HL-60 (cell line): Measurements from ENCODE around the gene GFPT1.
A peak's percentile ranks its signal among the peaks of the same experiment; 100 is the strongest.

Experiments used
- DNase-seq, 2 experiments: peaks; one replicate each; pipeline ENCODE4 v3.0.0-alpha.2; 2010 to 2020; ENCODE audit warnings: low read depth in 1 of 2, low spot score in 1 of 2
- H3K27ac ChIP-seq: fragments of 250-450 bp; sonication (Bioruptor Pico); replicated peaks from 2 replicates; pipeline ENCODE4 v1.5.1; 2020; ENCODE audit warnings: mild to moderate bottlenecking, moderate library complexity
- H3K27me3 ChIP-seq: fragments of 250-450 bp; sonication (Bioruptor Pico); 2 replicates; pipeline ENCODE4 v1.5.1; 2021; ENCODE audit warnings: mild to moderate bottlenecking, moderate library complexity; ENCODE audit not compliant: insufficient read depth, poor library complexity, severe bottlenecking
- H3K4me3 ChIP-seq: replicated peaks from 2 replicates; pipeline ENCODE4 v1.5.1; 2011; ENCODE audit warnings: mild to moderate bottlenecking, control low read depth, low read length; ENCODE audit not compliant: insufficient read depth
- CTCF ChIP-seq: IDR thresholded peaks from one replicate; pipeline ENCODE4 v1.5.1; 2011; ENCODE audit warnings: low read length, control low read depth, inconsistent platforms; ENCODE audit not compliant: insufficient read depth
- GABPA ChIP-seq: IDR thresholded peaks from 2 replicates; pipeline ENCODE4 v1.6.1; 2012; ENCODE audit warnings: low read depth
- POLR2AphosphoS5 ChIP-seq: IDR thresholded peaks from 2 replicates; pipeline ENCODE4 v1.6.1; 2012; ENCODE audit warnings: low read depth
- REST ChIP-seq: IDR thresholded peaks from 2 replicates; pipeline ENCODE4 v1.6.1; 2012; ENCODE audit warnings: low read depth; ENCODE audit not compliant: insufficient replicate concordance
- SPI1 ChIP-seq: IDR thresholded peaks from 2 replicates; pipeline ENCODE4 v1.6.1; 2012; ENCODE audit warnings: low read depth, mild to moderate bottlenecking, borderline replicate concordance

The GFPT1 gene

GRCh38 chr2:69380072-69380917 lies 6.7 kb downstream of the GFPT1 start:
- TF ChIP-seq REST, result no peak
- no peak for TF ChIP-seq SPI1
- TF ChIP-seq GABPA, result no peak
- DNase-seq, result no peak
- H3K27ac ChIP-seq, result no peak overlapping the region
- no peaks in the 10 kb centered on the region for H3K27me3 ChIP-seq
- no peak overlapping the region for H3K4me3 ChIP-seq

- Histone ChIP-seq H3K27ac (no peak overlapping the region), H3K4me3 (no peak overlapping the region), H3K27me3 (no peaks in the 10 kb centered on the region)
- no peak for DNase-seq
- TF ChIP-seq CTCF (no peak), SPI1 (no peak), REST (no peak), GABPA (no peak), POLR2AphosphoS5 (no peak)
These were observed 10.6 kb downstream of the GFPT1 start for GRCh38 chr2:69376403-69376802.

GRCh38 chr2:69375494-69376353 lies 11.3 kb downstream of the GFPT1 start:
- peak; percentile 38 to 39 for DNase-seq
- TF ChIP-seq CTCF (peak; percentile 60), POLR2AphosphoS5 (no peak)
- Histone ChIP-seq H3K27ac (no peak overlapping the region), H3K4me3 (no peak overlapping the region), H3K27me3 (no peaks in the 10 kb centered on the region)

GRCh38 chr2:69372767-69373166 lies 14.3 kb downstream of the GFPT1 start:
- no peaks in the 10 kb centered on the region for H3K27me3 ChIP-seq
- no peak overlapping the region for H3K4me3 ChIP-seq
- no peak for TF ChIP-seq CTCF
- no peak for TF ChIP-seq SPI1
- TF ChIP-seq REST, result no peak
- TF ChIP-seq POLR2AphosphoS5, result no peak
- no peak for TF ChIP-seq GABPA
- H3K27ac ChIP-seq, result no peak overlapping the region
- no peak for DNase-seq
